ENCODE data around the gene PLA2G6. TPM values are rescaled to one million over a fixed set of nuclear protein-coding genes. Genes with fewer than 3 reads are reported as not detected.

PLA2G6 gene
- polyA plus RNA-seq, 2 of the 4 experiments (the other 2 are of a cell fraction), result 7.4 to 7.6 TPM

DNA sequence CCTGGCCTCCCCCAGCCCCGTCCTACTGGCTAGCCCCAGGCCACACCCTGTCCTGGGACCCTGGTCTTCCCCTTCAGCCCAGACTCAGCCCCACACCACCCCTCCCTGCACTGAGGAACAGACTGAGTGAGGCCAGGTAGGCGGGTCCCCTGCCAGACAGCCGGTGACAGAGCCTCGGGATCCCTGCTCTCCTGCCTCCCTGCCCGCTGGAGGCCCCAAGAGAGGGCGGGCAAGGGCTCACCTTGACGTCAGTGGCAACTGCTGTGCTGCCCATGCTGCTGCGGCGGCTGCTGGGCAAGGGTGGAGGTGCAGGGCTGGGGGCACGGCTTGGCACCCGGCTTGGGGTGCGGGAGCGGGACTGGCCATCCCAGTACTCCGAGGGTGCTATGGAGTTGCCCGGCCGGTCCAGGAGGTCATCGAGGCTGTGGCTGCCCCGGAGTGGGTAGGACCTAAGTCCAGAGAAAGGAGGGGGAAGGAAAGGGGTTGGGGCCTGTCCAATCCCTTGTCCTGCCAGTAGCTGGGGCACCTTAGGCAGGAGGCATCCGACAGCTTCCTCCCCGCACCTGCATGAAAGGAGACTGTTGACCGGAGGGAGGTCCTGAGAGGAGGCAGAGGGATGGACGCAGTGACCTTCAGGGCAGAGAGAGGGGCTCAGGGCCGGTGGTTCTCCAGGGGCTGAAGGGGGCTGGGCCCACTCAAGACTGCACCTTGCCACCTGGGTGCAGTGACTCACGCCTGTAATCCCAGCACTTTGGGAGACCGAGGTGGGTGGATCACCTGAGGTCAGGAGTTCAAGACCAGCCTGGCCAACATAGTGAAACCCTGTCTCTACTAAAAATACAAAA lies 95.4 kb downstream of the PLA2G6 start:
- no peak; a peak in 1 of 6 replicates for ATAC-seq
- no peak overlapping the region for H3K4me2 ChIP-seq
- ChIA-PET POLR2A (no interaction called here), CTCF (interaction anchor here (0.5 kb wide), 1 partner anchor 115 kb away, joined by 4 read pairs; no protein-coding TSS in a partner anchor)
- no peak for TF ChIP-seq SREBF2 (IDR thresholded peaks at IDR 0.05)
- TF ChIP-seq RAD21 (conservative IDR thresholded peaks at IDR 0.05 in 1 of 2, IDR thresholded peaks at IDR 0.05 in 1 of 2), result no peak
- no peak for TF ChIP-seq SMC3 (IDR thresholded peaks at IDR 0.05)
- TF ChIP-seq CHD4 (IDR thresholded peaks at IDR 0.05; ENCODE audit: borderline replicate concordance), result no peak
- TF ChIP-seq CEBPB (IDR thresholded peaks at IDR 0.05), result no peak
- TF ChIP-seq KDM5A (IDR thresholded peaks at IDR 0.05), result no peak
- no peak for TF ChIP-seq RARB (CRISPR knock-in tag; IDR thresholded peaks at IDR 0.05)
- TF ChIP-seq, protein P1, sequence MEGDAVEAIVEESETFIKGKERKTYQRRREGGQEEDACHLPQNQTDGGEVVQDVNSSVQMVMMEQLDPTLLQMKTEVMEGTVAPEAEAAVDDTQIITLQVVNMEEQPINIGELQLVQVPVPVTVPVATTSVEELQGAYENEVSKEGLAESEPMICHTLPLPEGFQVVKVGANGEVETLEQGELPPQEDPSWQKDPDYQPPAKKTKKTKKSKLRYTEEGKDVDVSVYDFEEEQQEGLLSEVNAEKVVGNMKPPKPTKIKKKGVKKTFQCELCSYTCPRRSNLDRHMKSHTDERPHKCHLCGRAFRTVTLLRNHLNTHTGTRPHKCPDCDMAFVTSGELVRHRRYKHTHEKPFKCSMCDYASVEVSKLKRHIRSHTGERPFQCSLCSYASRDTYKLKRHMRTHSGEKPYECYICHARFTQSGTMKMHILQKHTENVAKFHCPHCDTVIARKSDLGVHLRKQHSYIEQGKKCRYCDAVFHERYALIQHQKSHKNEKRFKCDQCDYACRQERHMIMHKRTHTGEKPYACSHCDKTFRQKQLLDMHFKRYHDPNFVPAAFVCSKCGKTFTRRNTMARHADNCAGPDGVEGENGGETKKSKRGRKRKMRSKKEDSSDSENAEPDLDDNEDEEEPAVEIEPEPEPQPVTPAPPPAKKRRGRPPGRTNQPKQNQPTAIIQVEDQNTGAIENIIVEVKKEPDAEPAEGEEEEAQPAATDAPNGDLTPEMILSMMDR (IDR thresholded peaks at IDR 0.05), result no peak
- TF ChIP-seq, protein P2, sequence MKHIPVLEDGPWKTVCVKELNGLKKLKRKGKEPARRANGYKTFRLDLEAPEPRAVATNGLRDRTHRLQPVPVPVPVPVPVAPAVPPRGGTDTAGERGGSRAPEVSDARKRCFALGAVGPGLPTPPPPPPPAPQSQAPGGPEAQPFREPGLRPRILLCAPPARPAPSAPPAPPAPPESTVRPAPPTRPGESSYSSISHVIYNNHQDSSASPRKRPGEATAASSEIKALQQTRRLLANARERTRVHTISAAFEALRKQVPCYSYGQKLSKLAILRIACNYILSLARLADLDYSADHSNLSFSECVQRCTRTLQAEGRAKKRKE (CRISPR knock-in tag; IDR thresholded peaks at IDR 0.05; ENCODE audit: low read depth), result no peak
- no peak for TF ChIP-seq MYC (IDR thresholded peaks at IDR 0.05; ENCODE audit: borderline replicate concordance, low read length)
- TF ChIP-seq, protein P3, sequence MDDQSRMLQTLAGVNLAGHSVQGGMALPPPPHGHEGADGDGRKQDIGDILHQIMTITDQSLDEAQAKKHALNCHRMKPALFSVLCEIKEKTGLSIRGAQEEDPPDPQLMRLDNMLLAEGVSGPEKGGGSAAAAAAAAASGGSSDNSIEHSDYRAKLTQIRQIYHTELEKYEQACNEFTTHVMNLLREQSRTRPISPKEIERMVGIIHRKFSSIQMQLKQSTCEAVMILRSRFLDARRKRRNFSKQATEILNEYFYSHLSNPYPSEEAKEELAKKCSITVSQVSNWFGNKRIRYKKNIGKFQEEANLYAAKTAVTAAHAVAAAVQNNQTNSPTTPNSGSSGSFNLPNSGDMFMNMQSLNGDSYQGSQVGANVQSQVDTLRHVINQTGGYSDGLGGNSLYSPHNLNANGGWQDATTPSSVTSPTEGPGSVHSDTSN (IDR thresholded peaks at IDR 0.05), result no peak
- TF ChIP-seq RNF2 (IDR thresholded peaks at IDR 0.05; ENCODE audit: borderline replicate concordance, low read depth), result no peak
- no peak for TF ChIP-seq BHLHE40 (IDR thresholded peaks at IDR 0.05; ENCODE audit: low read depth, low read length)
- no peak for TF ChIP-seq ZC3H11A (IDR thresholded peaks at IDR 0.05)
- no peak for TF ChIP-seq JUN (IDR thresholded peaks at IDR 0.05)
- TF ChIP-seq, protein P4, sequence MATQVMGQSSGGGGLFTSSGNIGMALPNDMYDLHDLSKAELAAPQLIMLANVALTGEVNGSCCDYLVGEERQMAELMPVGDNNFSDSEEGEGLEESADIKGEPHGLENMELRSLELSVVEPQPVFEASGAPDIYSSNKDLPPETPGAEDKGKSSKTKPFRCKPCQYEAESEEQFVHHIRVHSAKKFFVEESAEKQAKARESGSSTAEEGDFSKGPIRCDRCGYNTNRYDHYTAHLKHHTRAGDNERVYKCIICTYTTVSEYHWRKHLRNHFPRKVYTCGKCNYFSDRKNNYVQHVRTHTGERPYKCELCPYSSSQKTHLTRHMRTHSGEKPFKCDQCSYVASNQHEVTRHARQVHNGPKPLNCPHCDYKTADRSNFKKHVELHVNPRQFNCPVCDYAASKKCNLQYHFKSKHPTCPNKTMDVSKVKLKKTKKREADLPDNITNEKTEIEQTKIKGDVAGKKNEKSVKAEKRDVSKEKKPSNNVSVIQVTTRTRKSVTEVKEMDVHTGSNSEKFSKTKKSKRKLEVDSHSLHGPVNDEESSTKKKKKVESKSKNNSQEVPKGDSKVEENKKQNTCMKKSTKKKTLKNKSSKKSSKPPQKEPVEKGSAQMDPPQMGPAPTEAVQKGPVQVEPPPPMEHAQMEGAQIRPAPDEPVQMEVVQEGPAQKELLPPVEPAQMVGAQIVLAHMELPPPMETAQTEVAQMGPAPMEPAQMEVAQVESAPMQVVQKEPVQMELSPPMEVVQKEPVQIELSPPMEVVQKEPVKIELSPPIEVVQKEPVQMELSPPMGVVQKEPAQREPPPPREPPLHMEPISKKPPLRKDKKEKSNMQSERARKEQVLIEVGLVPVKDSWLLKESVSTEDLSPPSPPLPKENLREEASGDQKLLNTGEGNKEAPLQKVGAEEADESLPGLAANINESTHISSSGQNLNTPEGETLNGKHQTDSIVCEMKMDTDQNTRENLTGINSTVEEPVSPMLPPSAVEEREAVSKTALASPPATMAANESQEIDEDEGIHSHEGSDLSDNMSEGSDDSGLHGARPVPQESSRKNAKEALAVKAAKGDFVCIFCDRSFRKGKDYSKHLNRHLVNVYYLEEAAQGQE (IDR thresholded peaks at IDR 0.05), result no peak
- no peak for TF ChIP-seq EHMT2 (IDR thresholded peaks at IDR 0.05; ENCODE audit: low read depth)
- TF ChIP-seq CBX8 (IDR thresholded peaks at IDR 0.05), result no peak
- no peak for TF ChIP-seq NPAS2 (CRISPR knock-in tag; IDR thresholded peaks at IDR 0.05; ENCODE audit: borderline replicate concordance)
- no peak for TF ChIP-seq GATA3 (IDR thresholded peaks at IDR 0.05; ENCODE audit: borderline replicate concordance)
- H3K27ac ChIP-seq, result no peak overlapping the region
- no peaks in the 10 kb centered on the region for H3K4me1 ChIP-seq
- no peak overlapping the region for H3K4me3 ChIP-seq
- H3K9me3 ChIP-seq, result no peaks in the 10 kb centered on the region
- WGBS (ENCODE audit: missing lambda C conversion rate), result 86% methylated on average over 11 of the region's 25 CpGs
- DNase-seq (ENCODE audit: low read depth in 1 of 2, low spot score in 1 of 2), result no peak
- no peak for FAIRE-seq
